Measurements from ENCODE around the gene AHRR. TPM values are rescaled to one million over a fixed set of nuclear protein-coding genes. Genes with fewer than 3 reads are reported as not detected.

The AHRR gene
- total and polyA plus RNA-seq, 10 of the 15 experiments (the other 5 are each of a cell fraction or from before 2014, with no cell fraction given) = 0.90 to 35.2 (median 19.2) TPM

- intact Hi-C loops (cut with micrococcal nuclease; ENCODE audit: unreplicated experiment) = loop anchor here (2.0 kb wide), 1 partner anchor 55 kb away; no protein-coding TSS in a partner anchor
- CTCF ChIA-PET = interaction anchor here (0.6 to 2.7 kb wide), 13 partner anchors 9 to 235 kb away, joined by 3 to 39 read pairs (median 5); partner anchors contain the start of gene AHRR
- in situ Hi-C loops (cut with MboI) = no loop called here
These were observed 102.2 kb downstream of the AHRR start for GRCh38 chr5:423626-424261.

More at GRCh38 chr5:423626-424261, 102.2 kb downstream of the AHRR start:
- 70% methylated on average over 24 of the region's 24 CpGs for WGBS (ENCODE audit: insufficient coverage, insufficient replicate concordance, low lambda C conversion rate, missing lambda C conversion rate)
- peak overlapping the region; percentile 99 for H3K27ac ChIP-seq (ENCODE audit: control insufficient read depth, insufficient read depth)
- H4K20me1 ChIP-seq (ENCODE audit: control insufficient read depth, insufficient read depth) = no peaks in the 10 kb centered on the region
- TF ChIP-seq CBX5 (IDR thresholded peaks at IDR 0.05; ENCODE audit: low read depth) (no peak), IRF3 (IDR thresholded peaks at IDR 0.05) (no peak), POLR2AphosphoS2 (IDR thresholded peaks at IDR 0.05; ENCODE audit: low read depth, low read length) (no peak), JUND (IDR thresholded peaks at IDR 0.05; ENCODE audit: low read depth, low read length) (no peak), LARP7 (IDR thresholded peaks at IDR 0.05) (0 out of 2 replicates have a peak, but pooled peaks have one; percentile 17), SMARCA5 (IDR thresholded peaks at IDR 0.05) (0 out of 2 replicates have a peak, but pooled peaks have one; percentile 8), PKNOX1 (IDR thresholded peaks at IDR 0.05) (peak; percentile 50; the same call in 1 of the 2 replicates), IKZF1 (conservative IDR thresholded peaks at IDR 0.05) (no peak), ZNF687 (IDR thresholded peaks at IDR 0.05) (no peak), POLR2A (IDR thresholded peaks at IDR 0.05; ENCODE audit: low read depth, low read length) (0 out of 2 replicates have a peak, but pooled peaks have one; percentile 42), ZNF592 (IDR thresholded peaks at IDR 0.05) (no peak)
- H3K36me3 ChIP-seq (ENCODE audit: control insufficient read depth in 2 of 2, insufficient read depth in 2 of 2, low read length in 1 of 2) = peaks cover 0 to 15% of the 10 kb centered on the region in 2 experiments; a peak in 3 of 4 replicates
- no peaks in the 10 kb centered on the region for H3K9me3 ChIP-seq (replicated peaks; ENCODE audit: control insufficient read depth, insufficient read depth, low read length)
- H3K9ac ChIP-seq (ENCODE audit: control insufficient read depth, insufficient read depth, low read length) = peak overlapping the region; percentile 65; the same call in 1 of the 2 replicates
- ATAC-seq = peak; percentile 4; the same call in 2 of the 3 replicates
- ChIA-PET POLR2A (interaction anchor here (0.5 to 2.3 kb wide), 9 partner anchors 16 to 231 kb away, joined by 3 to 10 read pairs (median 4); partner anchors contain the start of gene PDCD6), RAD21 (ENCODE audit: unreplicated experiment) (interaction anchor here (1.0 to 3.7 kb wide), 14 partner anchors 9 to 106 kb away, joined by 3 to 49 read pairs (median 6); partner anchors contain the start of gene AHRR), SMC1A (ENCODE audit: uncharacterized antibody, unreplicated experiment) (interaction anchor here (0.7 to 3.7 kb wide), 9 partner anchors 16 to 107 kb away, joined by 3 to 18 read pairs (median 3); no protein-coding TSS in a partner anchor)
- no TSS peak for BruUV-seq (replicated peaks)
- H3K27me3 ChIP-seq (replicated peaks in 1 of 2; ENCODE audit: control insufficient read depth in 2 of 2, insufficient read depth in 2 of 2, low read length in 1 of 2) = no peaks in the 10 kb centered on the region
- no peak overlapping the region for H3K4me2 ChIP-seq (ENCODE audit: control insufficient read depth, insufficient read depth)
- no peak for FAIRE-seq
- no peak overlapping the region for H2AFZ ChIP-seq (ENCODE audit: control insufficient read depth, low read depth, low read length)
- no peaks in the 10 kb centered on the region; the same call in none of the 2 replicates for H3K79me2 ChIP-seq (ENCODE audit: control insufficient read depth, insufficient read depth, low read length)
- no peak overlapping the region for H3K4me3 ChIP-seq
- DNase-seq (ENCODE audit: low read depth, low spot score) = no peak
- peaks cover 22% of the 10 kb centered on the region for H3K4me1 ChIP-seq (ENCODE audit: control insufficient read depth, insufficient read depth, low read length)

Measured in GM12878 (cell line).